Endothelial cell of umbilical vein (primary cell): ENCODE measurements around the gene MAGI1. TPM values are rescaled to one million over a fixed set of nuclear protein-coding genes. Genes with fewer than 3 reads are reported as not detected.

Experiments used
- BruUV-seq: library from RNA; stranded (reverse); fragments of 400-500 nt; replicated peaks from 2 replicates; lab custom pipeline; 2021; lab: Mats Ljungman, UMichigan
- CTCF ChIA-PET: fragments of 300-600, 350-600 bp; sonication (Branson Sonifier 250); formaldehyde crosslinking; loops from one replicate; lab custom pipeline; 2021; ENCODE audit warnings: antibody characterized with exemption, inconsistent platforms; lab: Charles Lee
- POLR2A ChIA-PET: fragments of 300-600, 350-600 bp; sonication (Branson Sonifier 250); formaldehyde crosslinking; loops from one replicate; lab custom pipeline; 2021; ENCODE audit warnings: antibody characterized with exemption, inconsistent platforms; lab: Charles Lee
- DNase-seq: peaks from one replicate; pipeline ENCODE4 v3.0.0-alpha.2; 2011; ENCODE audit warnings: low read depth, low spot score
- FAIRE-seq: peaks from 2 replicates; lab custom pipeline; 2011; peaks lifted over from hg19 to GRCh38; lab: Jason Lieb, UNC
- H2AFZ ChIP-seq: 2 replicates; pipeline ENCODE4 v1.6.0; 2012; ENCODE audit warnings: low read depth, low read length, control low read depth, inconsistent platforms
- H3K27ac ChIP-seq: 2 replicates; pipeline ENCODE4 v1.5.1; 2011; ENCODE audit warnings: low read depth, mild to moderate bottlenecking, control low read depth, low read length, moderate library complexity; ENCODE audit not compliant: insufficient read depth
- H3K27me3 ChIP-seq, 2 experiments: 2 replicates each; pipeline versions ENCODE4 v1.6.0 to v1.6.1; 2011; ENCODE audit warnings: low read length in 2 of 2, mixed read lengths in 1 of 2; ENCODE audit not compliant: control insufficient read depth in 2 of 2, insufficient read depth in 2 of 2
- H3K36me3 ChIP-seq, 2 experiments: 2 replicates in 1 of 2; 3 replicates in 1 of 2; pipeline ENCODE4 v1.5.1; 2011; ENCODE audit warnings: low read length in 2 of 2, mild to moderate bottlenecking in 1 of 2, moderate library complexity in 1 of 2; ENCODE audit not compliant: control insufficient read depth in 2 of 2, insufficient read depth in 2 of 2; ENCODE audit errors: extremely low read depth in 1 of 2
- H3K4me1 ChIP-seq: 3 replicates; pipeline ENCODE4 v1.5.1; 2011; ENCODE audit warnings: mild to moderate bottlenecking, low read length; ENCODE audit not compliant: control insufficient read depth, insufficient read depth; ENCODE audit errors: extremely low read depth
- H3K4me2 ChIP-seq: 2 replicates; pipeline ENCODE4 v1.6.1; 2011; ENCODE audit warnings: low read length, control low read depth, mixed read lengths; ENCODE audit not compliant: insufficient read depth
- H3K4me3 ChIP-seq, 3 experiments: fragments of 200-600 bp in 1 of 3; sonication (generic), shearing (Covaris generic) in 1 of 3; replicated peaks in 1 of 3; 2 replicates each; pipeline ENCODE4 v1.5.1; 2011 to 2016; ENCODE audit warnings: control low read depth in 3 of 3, low read length in 3 of 3, mild to moderate bottlenecking in 2 of 3, inconsistent platforms in 1 of 3, low read depth in 1 of 3, moderate library complexity in 1 of 3; ENCODE audit not compliant: insufficient read depth in 1 of 3
- H3K79me2 ChIP-seq: 2 replicates; pipeline ENCODE4 v1.6.0; 2012; ENCODE audit warnings: low read length, inconsistent platforms; ENCODE audit not compliant: control insufficient read depth, insufficient read depth
- H3K9ac ChIP-seq: replicated peaks from 2 replicates; pipeline ENCODE3; 2011; ENCODE audit warnings: low read length, control low read depth; ENCODE audit not compliant: insufficient read depth; ENCODE audit errors: extremely low read depth
- H3K9me1 ChIP-seq: replicated peaks from 3 replicates; pipeline ENCODE4 v1.6.0; 2011; ENCODE audit warnings: mild to moderate bottlenecking, low read length; ENCODE audit not compliant: control insufficient read depth, insufficient read depth; ENCODE audit errors: extremely low read depth
- H3K9me3 ChIP-seq: replicated peaks from 2 replicates; pipeline ENCODE4 v1.5.1; 2012; ENCODE audit warnings: low read length, inconsistent platforms; ENCODE audit not compliant: control insufficient read depth, insufficient read depth
- H4K20me1 ChIP-seq: replicated peaks from 2 replicates; pipeline ENCODE3; 2011; ENCODE audit warnings: mild to moderate bottlenecking, low read length; ENCODE audit not compliant: control insufficient read depth, insufficient read depth; ENCODE audit errors: extremely low read depth
- CTCF ChIP-seq, 2 donors: IDR thresholded peaks; 1 replicate in 1 of 2; 2 replicates in 1 of 2; pipeline ENCODE4 v1.5.1; 2011; ENCODE audit warnings: low read length in 2 of 2, mild to moderate bottlenecking in 2 of 2, moderate library complexity in 2 of 2, control low read depth in 1 of 2, inconsistent platforms in 1 of 2, low read depth in 1 of 2; ENCODE audit not compliant: insufficient read depth in 1 of 2; ENCODE audit errors: extremely low read depth in 1 of 2
- EZH2 ChIP-seq: IDR thresholded peaks from 2 replicates; pipeline ENCODE4 v1.6.1; 2012; ENCODE audit warnings: borderline replicate concordance, low read depth, mild to moderate bottlenecking, moderate library complexity, low read length, inconsistent platforms; ENCODE audit not compliant: severe bottlenecking
- FOS ChIP-seq: IDR thresholded peaks from 2 replicates; pipeline ENCODE4 v1.6.1; 2011; ENCODE audit warnings: mild to moderate bottlenecking, low read length, moderate library complexity, borderline replicate concordance; ENCODE audit not compliant: insufficient read depth
- GATA2 ChIP-seq: IDR thresholded peaks from 2 replicates; pipeline ENCODE4 v1.7.0; 2011; ENCODE audit warnings: low read depth, mild to moderate bottlenecking, moderate library complexity, mixed read lengths, low read length; ENCODE audit not compliant: insufficient read length, insufficient read depth
- JUN ChIP-seq: IDR thresholded peaks from 2 replicates; pipeline ENCODE4 v1.6.1; 2011; ENCODE audit warnings: borderline replicate concordance, low read depth; ENCODE audit not compliant: insufficient read length, insufficient read depth
- MAX ChIP-seq: IDR thresholded peaks from 2 replicates; pipeline ENCODE4 v1.6.1; 2011; ENCODE audit not compliant: insufficient read depth, insufficient read length
- MYC ChIP-seq: IDR thresholded peaks from one replicate; pipeline ENCODE4 v1.6.1; 2011; ENCODE audit warnings: mild to moderate bottlenecking, low read depth, low read length
- POLR2A ChIP-seq: IDR thresholded peaks from 2 replicates; pipeline ENCODE4 v1.6.1; 2012; ENCODE audit warnings: low read depth, mild to moderate bottlenecking, control low read depth, low read length
- POLR2AphosphoS5 ChIP-seq: IDR thresholded peaks from 2 replicates; pipeline ENCODE4 v1.6.1; 2012; ENCODE audit warnings: low read depth, mild to moderate bottlenecking, control low read depth, low read length, moderate library complexity; ENCODE audit not compliant: insufficient read depth
- dilution Hi-C: fragments of 300-500 bp; cut with MboI; formaldehyde crosslinking; loops from one replicate; pipeline ENCODE4 v1.15.0; 2019; ENCODE audit warnings: low sequenced_read_pairs; ENCODE audit not compliant: extremely low pct_ligation_motif_present
- intact Hi-C: fragments of 100-400 bp; cut with micrococcal nuclease; formaldehyde crosslinking; loops from one replicate; pipeline ENCODE4 v1.10.0; 2022
- polyA plus RNA-seq, 4 experiments: library from polyadenylated mRNA; depleted of rRNA in 3 of 4; stranded (reverse) in 3 of 4; unstranded in 1 of 4; fragments of >200 nt; gene quantifications; 2 replicates each; pipeline versions ENCODE4 v1.2.1 to v1.2.3, GENCODE V29; 2011 to 2012; ENCODE audit warnings: missing spikeins in 1 of 4
- total RNA-seq: library from RNA; stranded (reverse); gene quantifications from 2 replicates; pipeline ENCODE4 v1.2.3, GENCODE V29; 2021

The MAGI1 gene
- total and polyA plus RNA-seq, 2 donors (not counting 3 experiments of a cell fraction or from before 2014, with no cell fraction given) = 10.1 to 47.9 TPM

- H3K4me1 ChIP-seq = no peaks in the 10 kb centered on the region
- CTCF ChIA-PET = no interaction called here
- dilution Hi-C loops (no loop called here), intact Hi-C loops (no loop called here)
- POLR2A ChIA-PET = no interaction called here
- no peak overlapping the region for H3K4me2 ChIP-seq
- H3K9me1 ChIP-seq = no peaks in the 10 kb centered on the region
- H3K36me3 ChIP-seq = no peaks in the 10 kb centered on the region
- no peak overlapping the region for H2AFZ ChIP-seq
- no peaks in the 10 kb centered on the region for H3K27me3 ChIP-seq
- no peaks in the 10 kb centered on the region for H4K20me1 ChIP-seq
- no peak overlapping the region for H3K27ac ChIP-seq
- no peak overlapping the region for H3K4me3 ChIP-seq
- no peaks in the 10 kb centered on the region for H3K9me3 ChIP-seq
- no peak for TF ChIP-seq POLR2AphosphoS5
- no peak for TF ChIP-seq MAX
- no peak for TF ChIP-seq GATA2
- TF ChIP-seq CTCF (IDR thresholded peaks at IDR 0.05; ENCODE audit: extremely low read depth in 1 of 2, insufficient read depth in 1 of 2, low read depth in 1 of 2, low read length in 2 of 2) = no peak
- no peak for TF ChIP-seq MYC
- no peak for TF ChIP-seq FOS
- no peak for TF ChIP-seq EZH2
- no peak for TF ChIP-seq JUN
- no peak for TF ChIP-seq POLR2A
- BruUV-seq = no TSS peak
- FAIRE-seq (no peak), DNase-seq (no peak)
- H3K9ac ChIP-seq = no peak overlapping the region
- no peaks in the 10 kb centered on the region for H3K79me2 ChIP-seq
Measured at GRCh38 chr3:65776081-65776480, 262.6 kb downstream of the MAGI1 start.
